Measurements from ENCODE around the gene WNT9A.
"Not testable (repeated sequence)": the region's sequence is repeated elsewhere in the genome, so short reads cannot be mapped to it uniquely, and the experiment has no call there.

- TF ChIP-seq PTBP1 (IDR thresholded peaks at IDR 0.05; ENCODE audit: low read depth, low read length); TAF1 (IDR thresholded peaks at IDR 0.05; ENCODE audit: control insufficient read depth, extremely low read depth, insufficient read depth, low read length, severe bottlenecking); NFRKB (IDR thresholded peaks at IDR 0.05; ENCODE audit: low read depth); ETS1 (conservative IDR thresholded peaks at IDR 0.05; ENCODE audit: control insufficient read depth, low read depth, low read length); POLR2AphosphoS5 (IDR thresholded peaks at IDR 0.05; ENCODE audit: control insufficient read depth, insufficient read depth, low read depth, low read length); SMARCB1 (IDR thresholded peaks at IDR 0.05; ENCODE audit: insufficient read length, low read depth): not testable (repeated sequence)
- TF ChIP-seq, protein P1, sequence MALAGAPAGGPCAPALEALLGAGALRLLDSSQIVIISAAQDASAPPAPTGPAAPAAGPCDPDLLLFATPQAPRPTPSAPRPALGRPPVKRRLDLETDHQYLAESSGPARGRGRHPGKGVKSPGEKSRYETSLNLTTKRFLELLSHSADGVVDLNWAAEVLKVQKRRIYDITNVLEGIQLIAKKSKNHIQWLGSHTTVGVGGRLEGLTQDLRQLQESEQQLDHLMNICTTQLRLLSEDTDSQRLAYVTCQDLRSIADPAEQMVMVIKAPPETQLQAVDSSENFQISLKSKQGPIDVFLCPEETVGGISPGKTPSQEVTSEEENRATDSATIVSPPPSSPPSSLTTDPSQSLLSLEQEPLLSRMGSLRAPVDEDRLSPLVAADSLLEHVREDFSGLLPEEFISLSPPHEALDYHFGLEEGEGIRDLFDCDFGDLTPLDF (CRISPR knock-in tag; IDR thresholded peaks at IDR 0.05) = not testable (repeated sequence)
- TF ChIP-seq, protein P2, sequence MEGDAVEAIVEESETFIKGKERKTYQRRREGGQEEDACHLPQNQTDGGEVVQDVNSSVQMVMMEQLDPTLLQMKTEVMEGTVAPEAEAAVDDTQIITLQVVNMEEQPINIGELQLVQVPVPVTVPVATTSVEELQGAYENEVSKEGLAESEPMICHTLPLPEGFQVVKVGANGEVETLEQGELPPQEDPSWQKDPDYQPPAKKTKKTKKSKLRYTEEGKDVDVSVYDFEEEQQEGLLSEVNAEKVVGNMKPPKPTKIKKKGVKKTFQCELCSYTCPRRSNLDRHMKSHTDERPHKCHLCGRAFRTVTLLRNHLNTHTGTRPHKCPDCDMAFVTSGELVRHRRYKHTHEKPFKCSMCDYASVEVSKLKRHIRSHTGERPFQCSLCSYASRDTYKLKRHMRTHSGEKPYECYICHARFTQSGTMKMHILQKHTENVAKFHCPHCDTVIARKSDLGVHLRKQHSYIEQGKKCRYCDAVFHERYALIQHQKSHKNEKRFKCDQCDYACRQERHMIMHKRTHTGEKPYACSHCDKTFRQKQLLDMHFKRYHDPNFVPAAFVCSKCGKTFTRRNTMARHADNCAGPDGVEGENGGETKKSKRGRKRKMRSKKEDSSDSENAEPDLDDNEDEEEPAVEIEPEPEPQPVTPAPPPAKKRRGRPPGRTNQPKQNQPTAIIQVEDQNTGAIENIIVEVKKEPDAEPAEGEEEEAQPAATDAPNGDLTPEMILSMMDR (IDR thresholded peaks at IDR 0.05 in 2 of 3, conservative IDR thresholded peaks at IDR 0.05 in 1 of 3; ENCODE audit: insufficient read depth in 2 of 3, low read depth in 1 of 3, low read length in 3 of 3) = not testable (repeated sequence)
Measured at GRCh38 chr1:227975583-227976283, 28.0 kb upstream of the WNT9A start.
